ENCODE data around the gene ASPG. TPM values are rescaled to one million over a fixed set of nuclear protein-coding genes. Genes with fewer than 3 reads are reported as not detected.

ASPG gene
- total RNA-seq, 1 donor from 2014 or later: not detected

DNA sequence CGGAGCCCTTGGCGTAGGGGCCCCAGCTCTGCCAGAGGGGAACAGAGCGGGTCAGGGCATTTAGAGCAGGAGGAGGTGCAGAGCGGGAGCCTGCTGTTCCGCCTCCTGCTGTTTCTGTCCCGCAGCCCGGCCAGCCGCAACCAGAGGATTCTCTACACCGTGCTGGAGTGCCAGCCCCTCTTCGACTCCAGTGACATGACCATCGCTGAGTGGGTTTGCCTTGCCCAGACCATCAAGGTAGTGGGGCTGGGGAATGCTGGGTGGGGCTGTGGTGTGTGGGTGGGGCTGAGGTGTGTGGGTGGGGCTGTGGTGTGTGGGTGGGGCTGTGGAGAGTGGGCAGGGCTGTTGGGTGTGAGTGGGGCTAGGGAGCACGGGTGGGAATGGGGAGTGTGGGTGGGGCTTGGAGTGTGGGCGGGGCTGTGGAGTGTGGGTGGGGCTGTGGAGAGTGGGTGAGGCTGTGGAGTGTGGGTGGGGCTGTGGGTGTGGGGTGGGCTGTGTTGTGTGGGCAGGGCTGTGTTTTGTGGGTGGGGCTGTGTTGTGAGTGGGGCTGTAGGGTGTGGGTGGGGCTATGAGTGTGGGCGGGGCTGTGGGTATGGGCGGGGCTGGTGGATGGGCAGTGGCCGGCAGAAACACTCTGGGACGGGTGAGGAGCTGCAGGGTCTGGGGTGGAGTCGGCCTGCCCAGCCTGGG lies 8.0 kb downstream of the ASPG start:
- intact Hi-C loops (cut with micrococcal nuclease): loop anchor here (1.0 kb wide), 1 partner anchor 15 kb away; no protein-coding TSS in a partner anchor

DNA sequence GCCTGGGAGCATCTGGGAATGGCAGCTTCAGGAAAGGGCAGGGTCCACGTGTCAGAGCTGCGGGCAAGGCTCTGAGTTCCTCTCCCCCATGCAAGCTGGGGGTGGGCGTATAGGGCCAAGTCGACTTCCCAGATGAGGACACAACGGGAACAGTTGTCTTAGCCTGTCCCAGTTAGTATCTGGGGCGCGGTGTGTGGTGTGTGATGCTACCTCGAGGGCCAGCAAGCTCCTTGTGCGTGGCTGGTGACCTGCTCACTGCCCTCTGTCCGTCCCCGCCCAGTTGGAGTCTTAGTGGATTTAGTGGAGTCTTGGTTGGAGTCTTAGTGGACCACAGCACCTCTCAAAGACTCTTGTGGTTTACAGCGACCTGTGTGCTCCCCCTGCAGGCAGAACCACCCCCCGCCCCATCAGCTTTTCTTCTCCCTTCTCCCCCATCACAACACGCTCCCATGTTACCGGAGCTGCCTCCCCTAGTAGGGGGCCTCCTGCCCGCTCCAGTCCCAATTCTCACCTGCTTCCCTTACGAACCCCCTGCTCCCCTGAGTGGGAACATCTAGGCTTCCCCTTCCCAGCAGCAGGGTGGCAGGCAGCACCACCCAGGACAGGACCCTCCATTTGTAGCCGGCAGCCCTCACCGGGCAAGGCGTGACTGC lies 8.7 kb downstream of the ASPG start:
- intact Hi-C loops (cut with micrococcal nuclease): loop anchor here (1.0 kb wide), 1 partner anchor 16 kb away; no protein-coding TSS in a partner anchor

DNA sequence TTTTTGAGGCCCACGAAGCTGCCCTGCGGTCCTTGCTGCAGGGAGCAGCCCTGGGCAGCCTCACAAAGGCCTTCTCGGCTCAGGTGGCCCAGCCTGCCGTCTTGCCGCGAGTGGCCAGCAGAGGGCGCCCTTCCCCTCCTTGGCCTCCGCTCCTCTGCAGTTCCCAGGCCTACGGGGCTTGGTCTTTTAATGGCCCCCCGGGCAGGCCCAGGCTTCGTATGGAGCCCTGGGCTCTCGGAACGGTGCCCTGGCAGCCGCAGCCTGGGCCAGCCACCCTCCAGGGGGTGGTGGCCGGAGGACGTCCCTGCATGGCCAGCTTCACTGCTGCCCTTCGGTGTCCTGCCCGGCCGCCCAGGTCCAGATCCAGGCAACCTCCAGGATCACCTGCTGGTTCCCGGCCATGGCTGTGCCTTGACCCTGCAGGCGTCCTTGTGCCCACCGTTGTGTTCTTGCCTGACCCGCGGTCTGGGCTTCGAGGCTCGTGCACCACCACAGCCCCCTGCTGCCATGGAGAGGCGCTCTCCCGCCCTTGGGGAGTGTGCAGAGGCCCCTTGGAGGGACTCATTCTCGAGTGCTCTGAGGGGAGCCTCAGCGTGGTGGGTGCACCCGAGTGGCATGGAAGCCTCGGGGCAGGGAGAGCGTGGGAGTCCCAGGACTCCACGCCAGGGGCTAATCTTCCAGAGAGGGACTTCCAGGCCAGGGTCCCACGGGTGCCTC lies 9.4 kb downstream of the ASPG start:
- intact Hi-C loops (cut with micrococcal nuclease): loop anchor here (1.0 kb wide), 1 partner anchor 17 kb away; no protein-coding TSS in a partner anchor

DNA sequence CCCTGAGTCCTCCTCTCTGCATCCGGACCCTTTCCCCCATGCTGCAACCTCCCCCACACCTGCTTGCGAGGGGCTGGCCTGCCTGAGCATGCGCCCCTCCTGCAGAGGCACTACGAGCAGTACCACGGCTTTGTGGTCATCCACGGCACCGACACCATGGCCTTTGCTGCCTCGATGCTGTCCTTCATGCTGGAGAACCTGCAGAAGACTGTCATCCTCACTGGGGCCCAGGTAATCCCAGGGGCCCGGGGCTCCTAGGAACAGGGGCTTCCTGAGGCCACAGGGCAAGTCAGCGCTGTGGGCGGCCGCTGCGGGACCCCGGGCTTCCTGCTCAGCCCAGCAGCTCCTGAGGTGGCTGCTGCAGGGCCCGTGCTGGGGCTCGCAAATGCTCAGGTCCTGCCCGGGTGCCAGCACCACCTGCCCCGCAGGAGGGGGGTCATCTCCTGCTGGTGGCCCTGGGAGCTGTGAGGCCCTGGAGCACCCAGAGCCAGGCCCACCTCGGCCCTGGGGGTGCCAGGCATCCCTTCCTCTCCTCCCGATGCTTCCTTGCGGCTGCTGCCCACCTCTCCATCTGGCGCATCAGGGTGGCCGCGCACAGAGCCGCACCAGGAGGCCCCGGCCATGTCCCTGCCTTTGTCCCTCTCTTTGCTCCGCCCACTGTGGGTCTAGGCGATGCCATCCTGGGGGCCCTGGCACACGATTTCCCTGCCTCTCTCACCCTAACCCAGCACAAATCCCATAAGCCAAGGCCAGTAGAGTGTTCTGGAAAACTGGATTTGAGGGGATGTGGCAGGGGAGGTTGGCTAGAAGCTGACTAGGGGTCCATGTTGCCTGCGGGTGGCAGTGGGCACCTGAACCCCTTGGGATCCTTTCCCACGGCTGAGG lies 10.2 kb downstream of the ASPG start:
- intact Hi-C loops (cut with micrococcal nuclease): no loop called here

DNA sequence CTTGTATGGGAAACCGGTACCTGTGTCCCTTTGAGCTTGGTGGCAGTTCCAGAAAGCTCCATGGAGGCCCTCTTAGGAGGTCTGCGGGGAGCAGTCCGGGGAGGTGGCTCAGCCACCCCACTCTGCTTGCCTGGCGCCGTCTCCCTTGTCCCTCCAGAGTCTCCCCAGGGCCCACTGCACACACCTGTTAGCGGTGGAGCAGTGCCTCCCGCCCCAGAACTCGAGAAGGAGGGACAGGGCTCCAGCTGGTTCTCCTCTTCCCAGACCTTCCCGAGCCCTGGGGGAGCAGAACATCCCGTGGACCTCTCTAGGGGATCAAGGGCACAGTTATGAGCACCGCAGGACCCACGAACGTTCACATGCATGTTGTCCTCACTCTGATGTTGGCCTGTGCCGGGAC lies 10.8 kb downstream of the ASPG start:
- intact Hi-C loops (cut with micrococcal nuclease): no loop called here

DNA sequence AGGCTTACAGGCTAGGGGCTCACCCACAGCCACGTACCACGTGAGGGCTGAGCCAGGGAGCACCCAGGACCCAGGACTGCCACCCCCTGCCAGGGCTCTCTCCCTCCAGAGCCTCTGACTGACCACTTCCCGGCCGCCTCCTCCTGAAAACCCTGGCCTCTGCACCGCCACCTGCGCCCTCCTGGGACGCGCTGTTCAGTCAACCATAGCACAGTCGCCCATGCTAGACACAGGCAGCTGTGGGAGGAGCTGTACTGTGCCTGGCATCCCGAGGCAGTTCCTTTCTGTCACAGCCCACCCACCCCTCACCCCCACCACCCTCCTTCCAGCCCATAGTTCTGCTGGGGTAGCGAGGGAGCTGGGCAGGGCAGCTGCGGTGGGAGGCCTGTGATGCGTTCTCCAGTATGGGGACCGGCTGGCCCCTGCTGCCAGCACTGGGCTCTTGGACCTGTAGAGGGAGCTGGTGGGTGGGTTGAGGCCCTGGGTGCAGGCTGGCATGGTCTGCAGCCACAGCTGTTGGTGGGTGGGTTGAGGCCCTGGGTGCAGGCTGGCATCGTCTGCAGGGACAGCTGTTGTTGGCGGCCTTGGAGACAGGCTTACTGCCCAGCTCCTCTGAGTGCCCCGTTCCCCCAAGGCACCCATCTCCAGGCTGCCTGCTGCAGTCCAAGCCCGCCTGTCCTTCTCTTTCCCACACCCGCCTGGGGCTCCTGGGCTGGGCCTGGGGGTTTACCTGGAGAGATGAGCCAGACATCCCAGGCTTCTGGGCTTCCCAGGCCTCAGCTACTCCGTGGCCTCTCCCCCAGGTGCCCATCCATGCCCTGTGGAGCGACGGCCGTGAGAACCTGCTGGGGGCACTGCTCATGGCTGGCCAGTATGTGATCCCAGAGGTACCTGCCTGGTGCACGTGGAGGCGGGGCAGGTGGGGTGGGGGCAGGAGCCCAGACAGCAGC lies 11.5 kb downstream of the ASPG start:
- intact Hi-C loops (cut with micrococcal nuclease): no loop called here

DNA sequence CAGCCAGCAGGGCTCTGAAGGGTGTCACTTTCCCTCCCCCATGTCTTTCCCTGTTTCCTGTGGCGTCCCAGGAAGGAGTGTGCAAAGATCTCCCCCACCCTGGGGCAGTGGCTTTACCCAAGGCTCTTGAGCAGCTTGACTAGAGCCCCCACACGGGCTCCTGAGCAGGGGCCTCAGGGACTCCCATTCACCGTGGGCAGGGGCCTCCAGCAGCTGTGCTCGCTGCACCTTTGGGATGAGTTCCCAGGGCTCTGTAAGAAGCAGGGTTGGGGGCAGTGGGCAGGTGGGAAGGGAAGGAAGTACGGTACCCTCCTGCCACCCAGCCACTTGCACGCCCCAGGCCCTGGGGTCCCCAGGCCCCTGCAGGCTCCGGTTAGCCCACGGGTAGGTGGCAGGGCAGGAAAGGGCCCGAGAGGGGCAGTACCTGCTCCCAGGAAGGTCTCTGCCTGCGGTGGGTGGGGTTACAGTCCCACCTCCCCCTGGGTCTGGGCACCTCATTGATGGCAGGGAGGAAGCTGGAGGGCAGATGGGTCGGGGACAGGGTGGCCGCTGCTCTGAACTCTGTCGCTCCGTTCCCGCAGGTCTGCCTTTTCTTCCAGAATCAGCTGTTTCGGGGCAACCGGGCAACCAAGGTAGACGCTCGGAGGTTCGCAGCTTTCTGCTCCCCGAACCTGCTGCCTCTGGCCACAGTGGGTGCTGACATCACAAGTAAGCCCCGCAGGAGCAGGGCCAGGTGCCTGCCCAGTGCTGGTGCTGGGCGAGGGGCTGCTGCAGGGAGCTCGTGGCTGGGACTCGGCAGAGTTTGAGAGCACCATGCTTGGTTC lies 13.0 kb downstream of the ASPG start:
- intact Hi-C loops (cut with micrococcal nuclease): no loop called here

DNA sequence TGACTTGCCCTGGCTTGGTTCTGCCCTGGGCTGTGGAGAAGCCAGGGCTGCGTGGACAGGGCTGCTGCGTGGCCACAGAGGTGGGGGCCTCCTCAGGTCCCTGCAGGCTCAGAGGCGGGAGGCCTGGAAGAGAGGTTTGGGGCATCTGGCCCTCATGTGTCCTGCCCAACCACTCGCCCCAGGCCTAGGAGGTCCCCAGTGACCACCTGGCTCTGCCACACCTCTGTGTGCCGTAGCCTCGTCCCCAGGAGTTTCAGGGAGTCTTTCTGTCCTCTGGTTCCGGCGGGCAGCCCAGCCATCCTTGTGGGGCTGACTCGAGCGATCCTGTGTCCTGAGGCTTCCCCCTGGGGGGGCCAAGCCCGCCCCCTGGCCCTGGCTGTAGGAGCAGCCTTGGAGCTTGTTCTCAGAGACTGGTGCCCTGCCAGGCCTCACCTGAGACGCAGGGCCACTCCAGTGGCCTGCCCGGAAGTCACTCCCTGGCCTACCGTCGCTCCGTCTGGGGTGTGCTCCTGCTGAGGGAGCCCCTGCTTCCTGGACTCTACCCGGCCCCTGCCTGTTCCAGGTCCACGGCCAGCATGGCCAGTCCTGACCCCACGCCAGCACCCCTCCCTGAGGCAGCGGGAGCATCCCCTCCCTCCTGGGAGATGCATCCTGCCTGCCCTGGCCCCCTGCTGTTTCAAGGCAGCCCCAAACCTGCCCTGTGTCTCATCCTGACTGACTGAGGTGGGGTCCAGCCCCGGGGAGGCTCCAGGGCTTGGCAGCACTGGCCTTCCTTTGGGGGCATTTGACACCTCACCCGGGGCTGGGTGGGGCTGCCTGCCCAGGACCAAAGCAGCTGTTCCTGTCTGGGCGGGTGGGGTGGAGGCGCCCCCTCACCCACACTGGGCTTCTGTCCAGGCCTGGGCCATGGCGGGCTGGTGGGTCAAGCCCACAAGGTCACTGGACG lies 13.9 kb downstream of the ASPG start:
- intact Hi-C loops (cut with micrococcal nuclease): no loop called here

DNA sequence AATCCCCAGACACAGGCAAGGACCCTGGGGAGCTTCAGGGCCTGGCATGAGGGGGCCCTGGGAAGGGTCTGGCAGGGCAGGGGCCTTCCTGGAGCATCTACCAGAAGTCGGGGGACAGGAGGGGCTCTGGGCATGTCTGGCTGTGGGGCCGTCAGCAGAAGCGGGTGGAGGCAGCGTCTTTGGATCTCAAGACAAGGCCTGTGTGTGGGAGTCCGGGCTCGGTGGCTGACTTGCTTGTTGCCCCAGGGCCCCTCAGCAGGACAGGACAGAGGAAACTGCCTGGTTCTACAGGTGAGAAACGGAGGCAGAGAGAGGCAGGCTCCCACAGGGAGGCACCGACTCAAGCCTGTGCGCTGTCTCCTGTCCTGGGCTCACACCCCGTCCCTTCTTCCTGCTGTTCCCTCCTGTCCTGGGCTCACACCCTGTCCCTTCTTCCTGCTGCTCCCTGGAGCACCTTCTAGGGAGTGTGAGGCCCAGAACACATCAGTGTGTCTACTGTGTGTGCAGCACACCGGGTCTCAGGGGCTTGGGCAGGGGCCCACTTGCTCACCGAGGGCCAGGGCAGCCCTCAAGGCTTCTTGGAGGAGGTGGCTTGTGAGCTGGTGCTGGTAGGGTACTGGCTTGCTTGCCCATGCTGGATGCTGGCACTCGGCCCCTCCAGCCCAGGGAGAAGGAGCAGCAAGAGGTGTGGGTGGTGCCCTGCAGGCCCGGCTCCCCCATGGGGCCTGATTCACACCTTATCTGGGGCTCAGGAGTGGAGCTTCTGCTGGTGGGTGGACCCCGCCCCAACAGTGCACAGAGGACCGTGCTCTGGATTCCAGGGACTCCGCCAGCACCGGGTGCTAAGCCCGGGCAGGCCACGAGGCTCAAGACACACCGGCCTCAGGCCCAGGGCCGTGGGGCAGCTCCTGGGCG lies 14.9 kb downstream of the ASPG start:
- intact Hi-C loops (cut with micrococcal nuclease): no loop called here

DNA sequence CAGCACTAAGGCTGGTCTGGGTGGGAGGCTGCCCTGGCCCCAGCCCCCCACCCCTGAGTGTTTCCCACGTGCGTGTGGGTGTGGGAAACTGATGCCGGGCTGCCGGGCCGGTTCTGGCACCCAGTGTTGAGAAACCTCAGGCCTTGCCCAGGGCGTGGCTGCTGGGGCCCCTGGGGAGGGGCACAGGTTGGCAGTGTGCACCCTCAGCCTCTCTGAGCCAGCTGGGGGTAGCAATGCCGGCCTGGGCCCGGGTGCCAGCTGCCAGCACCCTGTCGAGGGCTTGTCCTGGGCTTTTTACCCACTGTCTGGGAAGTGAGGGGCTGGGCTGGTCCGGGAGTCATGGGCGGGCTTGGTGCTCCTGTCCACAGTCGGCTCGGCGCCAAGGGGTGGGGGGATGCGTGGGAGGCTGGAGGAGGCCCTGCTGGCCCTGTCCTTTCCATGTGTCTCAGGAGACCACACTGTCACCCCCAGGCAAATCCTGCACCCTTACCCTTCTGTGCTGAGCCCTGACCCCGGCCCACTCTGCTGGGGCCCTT lies 15.7 kb downstream of the ASPG start:
- intact Hi-C loops (cut with micrococcal nuclease): no loop called here

DNA sequence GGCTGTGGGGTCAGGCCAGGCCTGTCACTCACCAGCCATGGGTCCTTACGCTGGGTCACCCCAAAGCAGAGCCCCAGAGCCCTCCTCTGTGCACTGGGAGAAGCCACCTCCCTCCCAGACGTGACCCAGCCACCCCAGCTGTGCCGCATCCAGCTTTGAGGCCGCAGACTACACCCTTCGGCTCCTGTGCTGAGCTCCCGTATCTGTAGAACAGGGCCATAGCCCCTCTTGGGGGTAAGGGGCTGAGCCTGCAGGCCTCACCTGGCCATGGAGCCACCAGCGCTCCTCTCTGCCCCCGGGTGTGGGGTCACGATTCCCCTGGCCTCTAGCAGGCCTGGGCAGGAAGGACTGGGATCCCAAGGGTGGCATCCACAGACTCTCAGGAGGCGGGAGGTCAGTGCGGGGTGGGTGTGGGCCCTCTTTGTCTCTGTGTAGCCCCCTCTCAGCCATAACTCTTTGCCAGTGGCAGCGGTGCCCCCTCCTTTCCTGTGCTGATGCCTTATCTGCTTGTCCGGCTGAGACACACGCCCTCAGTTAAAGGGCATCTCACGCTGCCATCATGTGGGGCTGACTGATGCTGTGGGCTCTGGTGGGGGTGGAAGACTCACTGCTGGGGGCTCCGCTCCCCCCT lies 16.3 kb downstream of the ASPG start:
- intact Hi-C loops (cut with micrococcal nuclease): no loop called here

DNA sequence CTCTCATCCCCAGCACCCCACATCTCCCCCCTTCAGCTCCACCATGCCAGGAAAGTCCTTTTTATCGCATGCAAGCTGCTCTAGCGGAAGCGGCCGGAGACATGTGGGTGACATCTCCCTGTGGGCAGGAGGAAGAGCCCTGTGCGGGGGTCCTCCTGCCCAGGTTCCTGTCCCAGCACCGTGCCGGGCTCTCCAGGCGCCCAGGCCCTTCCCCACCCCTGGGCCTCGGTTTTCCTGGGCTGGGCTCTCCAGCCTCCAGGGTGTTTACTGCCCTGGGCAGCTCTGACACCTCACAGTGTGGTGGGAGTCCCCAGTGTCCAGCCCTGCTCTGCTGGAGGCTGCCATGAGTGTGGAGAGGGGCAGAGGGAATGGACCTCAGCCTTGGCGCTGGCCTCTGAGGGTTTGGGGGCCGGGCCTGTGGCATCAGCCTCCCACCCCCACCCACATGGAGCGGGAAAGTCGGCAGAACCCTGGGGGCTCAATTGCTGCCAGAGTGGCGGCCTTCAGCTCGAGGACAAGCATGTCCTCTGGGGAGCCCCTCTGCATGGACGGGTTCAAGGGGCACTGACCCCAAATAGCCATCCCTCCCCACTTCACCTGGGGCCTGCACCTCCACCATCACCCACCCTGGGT lies 16.9 kb downstream of the ASPG start:
- intact Hi-C loops (cut with micrococcal nuclease): no loop called here

DNA sequence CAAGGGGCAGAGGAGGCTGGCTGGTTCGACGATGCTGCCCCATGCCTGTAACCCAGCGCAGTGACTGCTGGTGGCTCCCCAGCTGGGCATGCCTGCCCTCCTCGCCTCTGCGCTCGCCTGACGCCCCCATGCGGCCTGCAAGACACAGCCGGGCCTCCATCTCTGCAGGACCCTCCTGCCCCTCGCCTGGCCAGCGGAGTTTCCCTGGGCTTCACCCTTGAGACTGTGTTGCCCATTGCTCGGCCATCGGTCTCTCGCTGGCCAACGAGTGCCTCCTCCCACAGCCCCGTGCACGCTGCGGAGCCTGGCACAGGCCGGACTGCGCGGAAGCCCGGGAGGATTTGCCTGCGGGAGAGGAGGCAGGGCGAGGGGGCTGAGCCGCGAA lies 17.6 kb downstream of the ASPG start:
- intact Hi-C loops (cut with micrococcal nuclease): no loop called here

DNA sequence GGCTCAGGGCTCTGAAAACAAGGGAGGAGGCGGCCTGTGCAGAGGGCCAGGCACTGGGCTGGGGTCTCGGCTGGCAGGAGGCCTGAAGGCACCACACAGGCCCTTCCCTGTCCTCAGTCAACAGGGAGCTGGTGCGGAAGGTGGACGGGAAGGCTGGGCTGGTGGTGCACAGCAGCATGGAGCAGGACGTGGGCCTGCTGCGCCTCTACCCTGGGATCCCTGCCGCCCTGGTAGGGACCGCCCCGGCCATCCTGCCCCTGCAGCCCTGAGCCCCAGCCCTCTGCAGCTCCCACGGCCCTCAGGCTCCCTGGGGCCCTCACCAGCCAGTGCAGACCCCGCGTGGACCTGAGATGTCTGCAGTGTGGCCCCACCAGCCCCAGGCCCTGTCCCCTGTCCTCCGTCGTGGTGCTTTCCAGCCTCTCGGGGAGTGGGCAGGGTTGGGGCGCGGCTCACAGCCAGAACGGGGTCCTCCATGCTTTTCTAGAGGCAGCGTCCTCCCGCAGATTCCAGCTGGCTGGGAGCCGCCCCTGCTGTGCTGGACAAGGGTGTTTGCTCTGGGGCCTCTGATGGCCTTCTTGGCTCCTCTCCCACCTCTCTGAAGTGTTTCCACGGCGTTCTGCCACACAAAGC lies 18.1 kb downstream of the ASPG start:
- intact Hi-C loops (cut with micrococcal nuclease): no loop called here

DNA sequence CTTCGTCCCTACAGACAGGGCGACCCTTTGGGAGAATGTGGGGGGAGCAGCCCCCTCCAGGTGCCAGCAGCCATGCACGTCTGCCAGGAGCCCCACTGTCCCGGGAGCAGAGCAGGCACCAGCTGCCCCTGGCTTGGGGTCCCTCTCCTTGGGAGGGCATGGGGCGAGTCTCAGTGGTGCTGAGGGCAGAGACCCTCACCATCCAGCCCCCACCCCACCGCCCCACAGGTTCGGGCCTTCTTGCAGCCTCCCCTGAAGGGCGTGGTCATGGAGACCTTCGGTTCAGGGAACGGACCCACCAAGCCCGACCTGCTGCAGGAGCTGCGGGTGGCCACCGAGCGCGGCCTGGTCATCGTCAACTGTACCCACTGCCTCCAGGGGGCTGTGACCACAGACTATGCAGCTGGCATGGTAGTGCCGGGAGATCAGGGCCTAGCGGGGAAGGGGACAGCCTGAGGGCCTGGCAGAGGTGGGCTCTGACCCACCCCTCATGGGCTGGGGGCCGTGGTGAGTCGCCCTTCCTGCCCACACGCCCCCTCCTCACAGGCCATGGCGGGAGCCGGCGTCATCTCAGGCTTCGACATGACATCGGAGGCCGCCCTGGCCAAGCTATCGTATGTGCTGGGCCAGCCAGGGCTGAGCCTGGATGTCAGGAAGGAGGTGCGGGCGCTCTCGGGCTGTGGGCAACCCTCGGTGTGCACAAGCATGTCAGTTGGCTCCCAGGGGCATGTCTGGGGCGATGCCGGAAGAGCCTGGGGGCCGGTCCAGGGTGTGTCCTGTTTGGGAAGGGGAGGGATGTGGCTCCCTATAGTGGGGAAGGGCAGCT lies 18.8 kb downstream of the ASPG start:
- intact Hi-C loops (cut with micrococcal nuclease): no loop called here
